Heart left ventricle (tissue), 16 donors: Measurements from ENCODE around the gene SIDT2. TPM values are rescaled to one million over a fixed set of nuclear protein-coding genes. Genes with fewer than 3 reads are reported as not detected.

Source experiments
- ATAC-seq, 4 donors: fragments of 200-7000 bp; cut with Tn5 transposase; one replicate each; pipeline ENCODE4 v1.9.1; 2020 to 2022; ENCODE audit warnings: moderate library complexity in 4 of 4, mild to moderate bottlenecking in 3 of 4, moderate number of reproducible peaks in 1 of 4
- DNase-seq, 5 donors: peaks; one replicate each; pipeline ENCODE4 v3.0.0-alpha.2; 2020
- H3K27ac ChIP-seq, 12 donors: fragments of 200-600 bp; sonication (generic) in 4 of 12; one replicate each; pipeline versions ENCODE4 v1.5.0 to v1.8.0; 2016 to 2022; ENCODE audit warnings: mild to moderate bottlenecking in 2 of 12
- H3K27me3 ChIP-seq, 9 donors: fragments of 200-600 bp; sonication (generic) in 2 of 9; one replicate each; pipeline versions ENCODE4 v1.5.1 to v1.8.0; 2016 to 2022; ENCODE audit warnings: mild to moderate bottlenecking in 3 of 9
- H3K36me3 ChIP-seq, 9 donors: fragments of 200-600 bp; sonication (generic) in 2 of 9; one replicate each; pipeline versions ENCODE4 v1.5.0 to v1.8.0; 2018 to 2022; ENCODE audit warnings: mild to moderate bottlenecking in 2 of 9
- H3K4me1 ChIP-seq, 12 donors: fragments of 200-600 bp; sonication (generic) in 4 of 12; one replicate each; pipeline versions ENCODE4 v1.5.0 to v1.8.0; 2016 to 2022; ENCODE audit warnings: mild to moderate bottlenecking in 3 of 12
- H3K4me3 ChIP-seq, 12 donors: fragments of 200-600 bp; sonication (generic) in 4 of 12; one replicate each; pipeline versions ENCODE4 v1.5.0 to v1.8.0; 2017 to 2022; ENCODE audit warnings: mild to moderate bottlenecking in 9 of 12, moderate library complexity in 4 of 12
- H3K9me3 ChIP-seq, 12 donors: fragments of 200-600 bp; sonication (generic) in 4 of 12; one replicate each; pipeline versions ENCODE4 v1.5.0 to v1.8.0; 2016 to 2022; ENCODE audit warnings: mild to moderate bottlenecking in 1 of 12
- CTCF ChIP-seq, 12 donors: fragments of 200-600 bp; sonication (generic) in 4 of 12; IDR thresholded peaks; one replicate each; pipeline versions ENCODE4 v1.5.0 to v1.8.0; 2018 to 2022; ENCODE audit warnings: antibody characterized with exemption in 12 of 12, mild to moderate bottlenecking in 5 of 12
- POLR2A ChIP-seq, 2 donors: fragments of 450-650 bp; IDR thresholded peaks; one replicate each; pipeline ENCODE4 v1.6.1; 2017; ENCODE audit warnings: antibody characterized with exemption in 2 of 2, mild to moderate bottlenecking in 2 of 2, moderate library complexity in 2 of 2
- WGBS, 4 donors: extraction: QIAGEN DNeasy Blood & Tissue Kit in 2 of 4; methylation state at CpG; one replicate each; pipeline versions ENCODE4 v1.1.5 to v1.1.7; 2013 to 2018; 5-methylcytosine and 5-hydroxymethylcytosine counted together
- intact Hi-C, 10 donors: fragments of 100-400 bp; cut with DNase I; formaldehyde crosslinking; loops; one replicate each; pipeline versions ENCODE4 v1.11.1 to v1.14.2; 2022
- polyA plus RNA-seq, 2 donors: library from polyadenylated mRNA; stranded (reverse); fragments of 200-250 nt; gene quantifications; one replicate each; pipeline ENCODE4 v1.2.3, GENCODE V29; 2013
- total RNA-seq, 9 donors: library from RNA; depleted of rRNA in 2 of 9; stranded (reverse); fragments of >200 nt in 2 of 9; fragmentation: NEBNext Ultra II Directional in 3 of 9; extraction: Animal tissue kit (Norgen Biotek cat#: 25700) in 3 of 9; gene quantifications; one replicate each; pipeline versions ENCODE4 v1.1.0 to v1.2.4, GENCODE V29; 2016 to 2023
- donor health status: ischemic (EF 13 %, LVEDD 7.1; RV severe dilation, severe dysfunction).
- donor health status: healthy with polysubstance abuse.
- donor health status: DM: no; HTN: yes; CAD: no.
- donor health status: DM: no; HTN: no; CAD: no.
- donor health status: ischemic (EF 25% LVEDD 6.9; RV normal size, moderate dysfunction).
- donor health status: ischemic (EF 25% LVEDD 5.7; RV mildly dilated, moderate dysfunction).
- donor health status: healthy.
- donor health status: DM: yes; HTN: yes; CAD: no.
- donor health status: ischemic (EF 35%, LVEDD 5.7; RV mildly dilated, moderate dysfunction).
- donor health status: nonischemic (EF 11% LVEDD 7.7; RV severe dilation, severe dysfunction).
- donor health status: DM: yes; HTN: yes; CAD: no.
- donor health status: PGD.
- donor health status: ischemic (EF 29% LVEDD 5.4; RV normal size, mild dysfunction).
- donor health status: nonischemic (EF 23%, LVEDD 6.1; RV moderate dilation, normal function).

SIDT2 gene
- total and polyA plus RNA-seq, 11 donors, result 13.9 to 45.5 (median 19.3) TPM

GRCh38 chr11:117143390-117143789 is 35.2 kb upstream of the SIDT2 start:
- peaks cover 0 to 44% (median 28%) of the 10 kb centered on the region in 12 donors for H3K4me1 ChIP-seq
- intact Hi-C loops, result loop anchor here in 3 of 10 donors (5.0 kb wide), 2 partner anchors 34 to 79 kb away; partner anchors contain the start of gene SIDT2 (in 2 of the 3)
- ATAC-seq, result peak; percentile 25 to 49 (median 44)
- H3K4me3 ChIP-seq, result peak overlapping the region; percentile 62 to 99 (median 84)
- H3K9me3 ChIP-seq, result no peaks in the 10 kb centered on the region
- H3K27me3 ChIP-seq, result no peaks in the 10 kb centered on the region
- no peak for TF ChIP-seq POLR2A (IDR thresholded peaks at IDR 0.05)
- no peak for TF ChIP-seq CTCF (IDR thresholded peaks at IDR 0.05)
- H3K36me3 ChIP-seq, result peaks cover 0 to 24% (median 17%) of the 10 kb centered on the region in 9 donors
- DNase-seq, result peak in 4 of 5 donors; percentile 40 to 69 (median 58)
- H3K27ac ChIP-seq, result peak overlapping the region; percentile 86 to 97 (median 94)
- 4 to 8% (median 7%) methylated on average over 5 of the region's 5 CpGs for WGBS, 4 donors

GRCh38 chr11:117143871-117144476 is 34.6 kb upstream of the SIDT2 start, which contains the start of gene PAFAH1B2:
TSS of gene PAFAH1B2 (plus strand) at chr11:117144287. CDS start at chr11:117152448, 8,161 bp downstream.
- Histone ChIP-seq H3K9me3 (no peaks in the 10 kb centered on the region), H3K36me3 (peaks cover 0 to 29% (median 17%) of the 10 kb centered on the region in 9 donors), H3K4me1 (peaks cover 0 to 46% (median 30%) of the 10 kb centered on the region in 12 donors), H3K27ac (peak within 1 kb of the TSS; percentile 86 to 97 (median 94)), H3K27me3 (no peaks in the 10 kb centered on the region), H3K4me3 (peak within 1 kb of the TSS; percentile 62 to 99 (median 84))
- peak; percentile 90 to 98 (median 97) for ATAC-seq
- WGBS, 4 donors, result 0 to 1% (median 0%) methylated on average over 23 to 48 of the region's 48 CpGs
- no peak for TF ChIP-seq CTCF (IDR thresholded peaks at IDR 0.05)
- peak in 1 of 2 donors; percentile 83 for TF ChIP-seq POLR2A (IDR thresholded peaks at IDR 0.05)
- peak; percentile 97 to 98 (median 97) for DNase-seq
- intact Hi-C loops, result loop anchor here in 6 of 10 donors (2.0 to 5.0 kb wide), 4 partner anchors 33 to 89 kb away; partner anchors contain the start of genes SIDT2 (in 4 of the 6), PCSK7 (in 1 of the 6) and RNF214 (in 1 of the 6)

GRCh38 chr11:117144477-117145392 is 33.8 kb upstream of the SIDT2 start:
- WGBS, 4 donors, result 0 to 2% (median 1%) methylated on average over 37 to 62 of the region's 62 CpGs

More at GRCh38 chr11:117144477-117145392, 33.8 kb upstream of the SIDT2 start:
- H3K9me3 ChIP-seq, result no peaks in the 10 kb centered on the region
- intact Hi-C loops, result loop anchor here in 7 of 10 donors (1.0 to 5.0 kb wide), 5 partner anchors 33 to 88 kb away; partner anchors contain the start of genes SIDT2 (in 5 of the 7), PCSK7 (in 1 of the 7) and RNF214 (in 1 of the 7)
- H3K27ac ChIP-seq, result peak overlapping the region; percentile 86 to 97 (median 94)
- TF ChIP-seq POLR2A (IDR thresholded peaks at IDR 0.05) (no peak), CTCF (IDR thresholded peaks at IDR 0.05) (no peak)
- DNase-seq, result peak; percentile 73 to 86 (median 79)
- H3K36me3 ChIP-seq, result peaks cover 0 to 32% (median 17%) of the 10 kb centered on the region in 9 donors
- peak overlapping the region; percentile 62 to 99 (median 84) for H3K4me3 ChIP-seq
- peaks cover 0 to 48% (median 33%) of the 10 kb centered on the region in 12 donors for H3K4me1 ChIP-seq
- ATAC-seq, result peak; percentile 65 to 82 (median 74)
- no peaks in the 10 kb centered on the region for H3K27me3 ChIP-seq
